ENCODE measurements around the gene FSIP1. TPM values are rescaled to one million over a fixed set of nuclear protein-coding genes. Genes with fewer than 3 reads are reported as not detected.

Gene FSIP1
- total RNA-seq, 1 donor from 2014 or later = 0.41 TPM

GRCh38 chr15:39682366-39682765 is 100.3 kb downstream of the FSIP1 start:
- Mint-ChIP-seq H3K4me3 (ENCODE audit: unreplicated experiment) (no peak overlapping the region), H3K27ac (ENCODE audit: unreplicated experiment) (no peak overlapping the region), H3K36me3 (ENCODE audit: low read depth, unreplicated experiment) (no peaks in the 10 kb centered on the region), H3K27me3 (ENCODE audit: unreplicated experiment) (no peaks in the 10 kb centered on the region), H3K4me1 (ENCODE audit: unreplicated experiment) (no peaks in the 10 kb centered on the region), H3K9me3 (ENCODE audit: unreplicated experiment) (no peaks in the 10 kb centered on the region)
- DNase-seq (ENCODE audit: low spot score) = no peak
- TF ChIP-seq CTCF (IDR thresholded peaks at IDR 0.05; ENCODE audit: unreplicated experiment) = no peak

GRCh38 chr15:39680868-39681267 is 101.8 kb downstream of the FSIP1 start:
- no peaks in the 10 kb centered on the region for H3K4me1 Mint-ChIP-seq (ENCODE audit: unreplicated experiment)
- no peak overlapping the region for H3K27ac Mint-ChIP-seq (ENCODE audit: unreplicated experiment)

GRCh38 chr15:39672666-39673065 is 110.0 kb downstream of the FSIP1 start:
- Mint-ChIP-seq H3K4me1 (ENCODE audit: unreplicated experiment) (no peaks in the 10 kb centered on the region), H3K9me3 (ENCODE audit: unreplicated experiment) (no peaks in the 10 kb centered on the region), H3K27ac (ENCODE audit: unreplicated experiment) (no peak overlapping the region), H3K4me3 (ENCODE audit: unreplicated experiment) (no peak overlapping the region), H3K27me3 (ENCODE audit: unreplicated experiment) (no peaks in the 10 kb centered on the region), H3K36me3 (ENCODE audit: low read depth, unreplicated experiment) (no peaks in the 10 kb centered on the region)
- no peak for TF ChIP-seq CTCF (IDR thresholded peaks at IDR 0.05; ENCODE audit: unreplicated experiment)
- DNase-seq (ENCODE audit: low spot score) = no peak

More at GRCh38 chr15:39680868-39681267, 101.8 kb downstream of the FSIP1 start:
- Mint-ChIP-seq H3K27me3 (ENCODE audit: unreplicated experiment) (no peaks in the 10 kb centered on the region), H3K4me3 (ENCODE audit: unreplicated experiment) (no peak overlapping the region), H3K9me3 (ENCODE audit: unreplicated experiment) (no peaks in the 10 kb centered on the region), H3K36me3 (ENCODE audit: low read depth, unreplicated experiment) (no peaks in the 10 kb centered on the region)
- TF ChIP-seq CTCF (IDR thresholded peaks at IDR 0.05; ENCODE audit: unreplicated experiment) = no peak
- no peak for DNase-seq (ENCODE audit: low spot score)

GRCh38 chr15:39672184-39672583 is 110.5 kb downstream of the FSIP1 start:
- Mint-ChIP-seq H3K27ac (ENCODE audit: unreplicated experiment) (no peak overlapping the region), H3K27me3 (ENCODE audit: unreplicated experiment) (no peaks in the 10 kb centered on the region), H3K4me1 (ENCODE audit: unreplicated experiment) (peaks cover 3% of the 10 kb centered on the region), H3K9me3 (ENCODE audit: unreplicated experiment) (no peaks in the 10 kb centered on the region), H3K36me3 (ENCODE audit: low read depth, unreplicated experiment) (no peaks in the 10 kb centered on the region), H3K4me3 (ENCODE audit: unreplicated experiment) (no peak overlapping the region)
- DNase-seq (ENCODE audit: low spot score) = no peak
- TF ChIP-seq CTCF (IDR thresholded peaks at IDR 0.05; ENCODE audit: unreplicated experiment) = no peak

- Mint-ChIP-seq H3K4me1 (ENCODE audit: unreplicated experiment) (peaks cover 4% of the 10 kb centered on the region), H3K36me3 (ENCODE audit: low read depth, unreplicated experiment) (no peaks in the 10 kb centered on the region), H3K9me3 (ENCODE audit: unreplicated experiment) (no peaks in the 10 kb centered on the region), H3K4me3 (ENCODE audit: unreplicated experiment) (no peak overlapping the region), H3K27me3 (ENCODE audit: unreplicated experiment) (no peaks in the 10 kb centered on the region), H3K27ac (ENCODE audit: unreplicated experiment) (no peak overlapping the region)
- no peak for TF ChIP-seq CTCF (IDR thresholded peaks at IDR 0.05; ENCODE audit: unreplicated experiment)
- no peak for DNase-seq (ENCODE audit: low spot score)
These were observed 112.0 kb downstream of the FSIP1 start for GRCh38 chr15:39670687-39671086.
